Psoas muscle (tissue), 8 donors: ENCODE results near the gene CA9. TPM values are rescaled to one million over a fixed set of nuclear protein-coding genes. Genes with fewer than 3 reads are reported as not detected.
A peak's percentile ranks its signal among the peaks of the same experiment; 100 is the strongest.

Experiments used
- ATAC-seq, 4 donors: fragments of 200-7000 bp; cut with Tn5 transposase; one replicate each; pipeline ENCODE4 v1.9.1; 2020; ENCODE audit warnings: moderate library complexity in 3 of 4, mild to moderate bottlenecking in 2 of 4
- DNase-seq, 2 donors: peaks; one replicate each; pipeline ENCODE4 v3.0.0-alpha.2; 2020
- H3K27ac ChIP-seq: fragments of 200-600 bp; one replicate; pipeline ENCODE4 v1.8.0; 2022
- H3K27me3 ChIP-seq, 3 donors: fragments of 200-600 bp in 1 of 3; one replicate each; pipeline versions ENCODE4 v1.6.1 to v1.8.0; 2013 to 2022; ENCODE audit warnings: low read length in 2 of 3, mild to moderate bottlenecking in 2 of 3, moderate library complexity in 1 of 3; ENCODE audit not compliant: insufficient read depth in 3 of 3
- H3K36me3 ChIP-seq, 2 donors: fragments of 200-600 bp in 1 of 2; one replicate each; pipeline versions ENCODE4 v1.6.1 to v1.8.0; 2013 to 2022; ENCODE audit warnings: low read depth in 1 of 2, mild to moderate bottlenecking in 1 of 2, moderate library complexity in 1 of 2; ENCODE audit not compliant: insufficient read depth in 1 of 2
- H3K4me1 ChIP-seq: fragments of 200-600 bp; one replicate; pipeline ENCODE4 v1.8.0; 2022
- H3K4me3 ChIP-seq: fragments of 200-600 bp; one replicate; pipeline ENCODE4 v1.8.0; 2022; ENCODE audit warnings: mild to moderate bottlenecking
- H3K9me3 ChIP-seq: fragments of 200-600 bp; one replicate; pipeline ENCODE4 v1.8.0; 2022
- CTCF ChIP-seq: fragments of 200-600 bp; IDR thresholded peaks from one replicate; pipeline ENCODE4 v1.8.0; 2022; ENCODE audit warnings: antibody characterized with exemption
- WGBS, 3 donors: extraction: QIAGEN DNeasy Blood & Tissue Kit; methylation state at CpG; one replicate each; pipeline versions ENCODE4 v1.1.6 to v1.1.7; 2013; 5-methylcytosine and 5-hydroxymethylcytosine counted together
- intact Hi-C, 2 donors: fragments of 100-400 bp; cut with DNase I; formaldehyde crosslinking; loops; one replicate each; pipeline versions ENCODE4 v1.11.0 to v1.14.2; 2022
- polyA plus RNA-seq, 3 donors: library from polyadenylated mRNA; stranded (reverse); fragments of 200-250 nt; gene quantifications; one replicate each; pipeline ENCODE4 v1.2.3, GENCODE V29; 2013
- total RNA-seq, 4 donors: library from RNA; stranded (reverse); fragmentation: NEBNext Ultra II Directional in 2 of 4; extraction: Animal tissue kit (Norgen Biotek cat#: 25700) in 2 of 4; gene quantifications; one replicate each; pipeline versions ENCODE4 v1.2.1 to v1.2.4, GENCODE V29; 2021 to 2023
- donor health status: healthy with polysubstance abuse.
- donor health status: DM: no; HTN: no; CAD: no; lungs with moderate emphysema.
- donor health status: Bipolar disorder and iron deficiency.
- donor health status: healthy.
- donor health status: DM: yes; HTN: yes; CAD: no.
- donor health status: DM: no; HTN: no; CAD: no.
- donor health status: DM: no; HTN: no; CAD: no.
- donor health status: DM: yes; HTN: yes; CAD: no.

Gene CA9
- total and polyA plus RNA-seq, 7 donors, result 0.03 to 0.49 (median 0.05) TPM; not detected in 4

- H3K9me3 ChIP-seq, result no peaks in the 10 kb centered on the region
- ATAC-seq, result peak; percentile 34 to 60 (median 44)
- TF ChIP-seq CTCF, result no peak
- H3K4me3 ChIP-seq, result peak overlapping the region; percentile 100
- DNase-seq, result peak; percentile 86 to 90
- WGBS, 3 donors, result 1% methylated on average over 37 to 61 of the region's 61 CpGs
- peaks cover 19% of the 10 kb centered on the region for H3K4me1 ChIP-seq
- peak overlapping the region; percentile 100 for H3K27ac ChIP-seq
- no peaks in the 10 kb centered on the region for H3K27me3 ChIP-seq
- intact Hi-C loops, result loop anchor here (2.0 to 10.0 kb wide), 3 partner anchors 38 to 206 kb away; partner anchors contain the start of gene TESK1 (in 1 of the 2)
- H3K36me3 ChIP-seq, result peaks cover 0 to 21% of the 10 kb centered on the region in 2 donors
These were observed 17.0 kb downstream of the CA9 start for GRCh38 chr9:35690614-35691333.

GRCh38 chr9:35691334-35691650 lies 17.6 kb downstream of the CA9 start:
- no peak for TF ChIP-seq CTCF
- intact Hi-C loops, result loop anchor here (2.0 to 10.0 kb wide), 3 partner anchors 38 to 206 kb away; partner anchors contain the start of gene TESK1 (in 1 of the 2)
- ATAC-seq, result no peak

GRCh38 chr9:35691757-35692301 lies 18.1 kb downstream of the CA9 start:
- H3K27me3 ChIP-seq, result no peaks in the 10 kb centered on the region
- peak overlapping the region; percentile 100 for H3K27ac ChIP-seq
- H3K4me3 ChIP-seq, result peak overlapping the region; percentile 100
- H3K36me3 ChIP-seq, result peaks cover 0 to 26% of the 10 kb centered on the region in 2 donors
- whole genome bisulfite sequencing, 3 donors, result 54 to 69% (median 62%) methylated on average over 13 of the region's 13 CpGs
- H3K9me3 ChIP-seq, result no peaks in the 10 kb centered on the region
- no peak for TF ChIP-seq CTCF
- DNase-seq, result no peak
- H3K4me1 ChIP-seq, result peaks cover 19% of the 10 kb centered on the region
- ATAC-seq, result no peak
- intact Hi-C loops, result loop anchor here (2.0 to 10.0 kb wide), 3 partner anchors 37 to 207 kb away; partner anchors contain the start of gene TESK1 (in 1 of the 2)

More at GRCh38 chr9:35691334-35691650, 17.6 kb downstream of the CA9 start:
- Histone ChIP-seq H3K36me3 (peaks cover 0 to 21% of the 10 kb centered on the region in 2 donors), H3K4me3 (peak overlapping the region; percentile 100), H3K27me3 (no peaks in the 10 kb centered on the region), H3K27ac (peak overlapping the region; percentile 100), H3K9me3 (no peaks in the 10 kb centered on the region), H3K4me1 (peaks cover 19% of the 10 kb centered on the region)
- DNase-seq, result no peak
- WGBS, 3 donors, result 16 to 17% (median 16%) methylated on average over 9 to 10 of the region's 10 CpGs

GRCh38 chr9:35695943-35696401 lies 22.2 kb downstream of the CA9 start:
- DNase-seq (peak in 1 of 2 donors; percentile 22), ATAC-seq (peak; percentile 21 to 46 (median 24))
- WGBS, 3 donors, result 53 to 91% (median 62%) methylated on average over 3 of the region's 3 CpGs
- no peak for TF ChIP-seq CTCF
- intact Hi-C loops, result loop anchor here (5.0 to 10.0 kb wide), 3 partner anchors 34 to 211 kb away; partner anchors contain the start of gene TESK1 (in 1 of the 2)
- H3K27me3 ChIP-seq, result no peaks in the 10 kb centered on the region
- peaks cover 19% of the 10 kb centered on the region for H3K4me1 ChIP-seq
- no peaks in the 10 kb centered on the region for H3K9me3 ChIP-seq
- no peak overlapping the region for H3K4me3 ChIP-seq
- peaks cover 20 to 55% of the 10 kb centered on the region in 2 donors for H3K36me3 ChIP-seq
- H3K27ac ChIP-seq, result peak overlapping the region; percentile 46
